GM18520 (cell line): Measurements from ENCODE around the gene NCOA6.

Source experiments
- ATAC-seq: cut with Tn5 transposase; IDR thresholded peaks from one replicate; pipeline ENCODE4 v1.9.1; 2021; ENCODE audit not compliant: unreplicated experiment

The NCOA6 gene

GRCh38 chr20:34825530-34826362 lies at the start of gene NCOA6:
Gene NCOA6, minus strand, starts transcription at chr20:34825651. Its CDS starts 43,296 bp downstream, at chr20:34782355.
- peak; percentile 41 for ATAC-seq

- ATAC-seq, result no peak
Observed at GRCh38 chr20:34874094-34874654, 48.7 kb upstream of the NCOA6 start.

GRCh38 chr20:34873583-34874093 lies 48.2 kb upstream of the NCOA6 start:
- ATAC-seq, result no peak

GRCh38 chr20:34872622-34873224 lies 47.3 kb upstream of the NCOA6 start, which contains the start of gene GGT7:
Gene GGT7, minus strand, starts transcription at chr20:34872856. Its CDS starts 41 bp downstream, at chr20:34872815.
- ATAC-seq, result peak; percentile 30

GRCh38 chr20:34871966-34872621 lies 46.6 kb upstream of the NCOA6 start:
- no peak for ATAC-seq

- no peak for ATAC-seq
Observed at GRCh38 chr20:34871320-34871926, 46.0 kb upstream of the NCOA6 start.

- no peak for ATAC-seq
Observed at GRCh38 chr20:34864216-34864615, 38.8 kb upstream of the NCOA6 start.

GRCh38 chr20:34863421-34863965 lies 38.0 kb upstream of the NCOA6 start:
- no peak for ATAC-seq

GRCh38 chr20:34862724-34863123 lies 37.3 kb upstream of the NCOA6 start:
- no peak for ATAC-seq

- no peak for ATAC-seq
Observed at GRCh38 chr20:34861386-34862084, 36.1 kb upstream of the NCOA6 start.

GRCh38 chr20:34859826-34860545 lies 34.5 kb upstream of the NCOA6 start:
- ATAC-seq, result no peak

- no peak for ATAC-seq
Observed at GRCh38 chr20:34859367-34859766, 33.9 kb upstream of the NCOA6 start.

- no peak for ATAC-seq
Observed at GRCh38 chr20:34852298-34852697, 26.8 kb upstream of the NCOA6 start.

- no peak for ATAC-seq
Observed at GRCh38 chr20:34850969-34851368, 25.5 kb upstream of the NCOA6 start.

- ATAC-seq, result no peak
Observed at GRCh38 chr20:34849778-34850177, 24.3 kb upstream of the NCOA6 start.

- ATAC-seq, result no peak
Observed at GRCh38 chr20:34848597-34848996, 23.1 kb upstream of the NCOA6 start.

GRCh38 chr20:34843421-34843820 lies 18.0 kb upstream of the NCOA6 start:
- ATAC-seq, result no peak

GRCh38 chr20:34842143-34842542 lies 16.7 kb upstream of the NCOA6 start:
- no peak for ATAC-seq

- no peak for ATAC-seq
Observed at GRCh38 chr20:34834459-34834893, 9.0 kb upstream of the NCOA6 start.
